HG03064 (cell line): ENCODE results near the gene SERPINB6.
"Not testable (repeated sequence)": the region's sequence is repeated elsewhere in the genome, so short reads cannot be mapped to it uniquely, and the experiment has no call there.

Experiments used
- ATAC-seq: cut with Tn5 transposase; IDR thresholded peaks from one replicate; pipeline ENCODE4 v1.9.1; 2021; ENCODE audit warnings: low read depth; ENCODE audit not compliant: unreplicated experiment

Gene SERPINB6

DNA sequence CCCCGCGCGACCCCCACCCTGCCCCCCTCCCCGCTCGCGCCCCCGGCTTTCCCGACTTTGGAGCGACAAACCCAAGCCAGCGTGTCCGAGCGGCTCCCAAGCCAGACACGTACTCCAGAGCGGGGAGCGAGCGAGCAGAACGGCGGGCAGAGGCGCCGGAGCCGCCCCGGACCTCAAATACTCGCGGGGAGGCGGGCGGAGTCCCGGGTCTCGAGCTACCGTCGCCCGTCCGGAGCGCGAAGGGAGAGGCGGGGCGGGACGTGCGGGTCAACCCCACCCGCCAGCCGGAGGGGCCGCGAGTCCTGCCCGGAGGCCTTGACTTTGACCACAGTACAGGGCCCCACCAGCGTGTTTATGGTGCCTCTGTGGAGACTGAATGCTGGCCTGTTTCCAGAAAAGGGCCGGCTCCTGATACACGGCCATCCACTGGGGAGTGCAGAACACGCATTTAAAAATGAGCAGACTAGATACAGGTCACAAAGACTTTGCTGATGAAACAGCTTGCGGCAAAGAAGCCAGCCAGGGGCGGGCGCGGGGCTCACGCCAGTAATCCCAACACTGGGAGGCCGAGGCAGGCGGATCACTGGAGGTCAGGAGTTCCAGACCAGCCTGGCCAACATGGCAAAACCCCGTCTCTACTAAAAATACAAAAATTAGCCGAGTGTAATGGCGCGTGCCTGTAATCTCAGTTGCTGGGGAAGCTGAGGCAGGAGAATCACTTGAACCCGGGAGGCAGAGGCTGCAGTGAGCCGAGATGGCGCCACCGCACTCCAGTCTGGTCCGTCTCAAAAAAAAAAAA lies at the start of gene SERPINB6:
SERPINB6 (minus strand) TSS at position 148 of the 799 bp plus-strand sequence. CDS start 12,235 bp downstream, outside the sequence.
- no peak for ATAC-seq

DNA sequence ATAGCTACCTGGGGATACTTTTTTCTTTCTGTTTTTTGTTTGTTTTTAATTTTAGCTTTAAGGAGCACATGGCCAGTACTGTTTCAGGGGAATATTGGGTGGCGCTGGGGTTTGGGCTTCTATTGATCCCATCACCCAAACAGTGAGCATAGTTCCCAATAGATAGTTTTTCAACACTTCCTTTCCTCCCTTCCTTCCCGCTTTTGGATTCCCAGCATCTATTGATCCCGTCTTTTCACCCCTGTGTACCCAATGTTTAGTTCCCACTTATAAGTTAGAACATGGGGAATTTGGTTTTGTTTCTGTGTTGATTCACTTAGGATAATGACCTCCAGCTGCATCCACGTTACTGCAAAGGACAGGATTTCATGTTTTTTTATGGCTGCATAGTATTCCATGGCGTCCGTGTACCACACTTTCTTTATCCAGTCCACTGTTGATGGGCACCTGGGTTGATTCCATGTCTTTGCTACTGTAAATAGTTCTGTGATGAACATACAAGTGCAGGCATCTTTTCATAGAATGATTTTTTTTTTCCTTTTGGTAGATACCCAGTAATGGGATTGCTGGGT lies 48.5 kb upstream of the SERPINB6 start:
- no peak for ATAC-seq

DNA sequence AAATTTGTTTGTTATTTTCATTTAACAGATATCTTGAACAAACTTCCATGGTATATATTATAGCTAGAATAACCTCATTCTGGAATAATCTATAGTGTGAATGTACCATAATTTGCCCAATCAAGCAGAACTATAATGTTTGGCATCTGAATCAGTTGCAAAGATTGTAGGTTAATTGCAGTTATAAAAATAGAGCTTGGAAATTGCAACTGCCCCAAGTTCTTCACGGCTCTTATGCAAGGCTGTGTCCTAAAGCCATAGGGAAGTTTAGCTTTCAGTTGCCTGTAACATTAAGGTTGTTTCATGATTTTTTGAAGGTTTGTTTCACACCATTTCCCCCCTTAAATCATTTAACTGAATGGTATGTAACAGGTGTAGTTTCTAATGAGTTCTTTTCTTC lies 47.7 kb upstream of the SERPINB6 start:
- no peak for ATAC-seq

DNA sequence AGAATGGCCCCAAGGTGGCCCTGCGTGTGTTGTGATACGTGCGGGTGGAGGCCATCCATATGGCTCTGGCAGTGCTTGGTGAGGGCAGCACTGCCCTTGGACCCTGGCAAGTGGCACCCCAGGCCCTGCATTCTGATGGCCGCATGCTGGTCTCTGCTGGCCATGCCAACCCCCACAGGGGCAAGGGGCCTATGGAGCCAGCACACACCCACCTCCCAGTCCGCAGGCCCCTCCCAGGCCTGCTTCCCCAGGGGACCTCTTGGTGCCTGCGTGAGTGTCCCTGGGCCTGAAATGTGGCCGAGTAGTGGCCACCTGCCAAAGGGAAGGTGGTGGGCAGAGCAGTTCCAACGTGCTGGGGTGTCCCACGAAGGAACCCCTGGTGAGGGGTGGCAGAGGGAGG lies 45.9 kb upstream of the SERPINB6 start:
- no peak for ATAC-seq

DNA sequence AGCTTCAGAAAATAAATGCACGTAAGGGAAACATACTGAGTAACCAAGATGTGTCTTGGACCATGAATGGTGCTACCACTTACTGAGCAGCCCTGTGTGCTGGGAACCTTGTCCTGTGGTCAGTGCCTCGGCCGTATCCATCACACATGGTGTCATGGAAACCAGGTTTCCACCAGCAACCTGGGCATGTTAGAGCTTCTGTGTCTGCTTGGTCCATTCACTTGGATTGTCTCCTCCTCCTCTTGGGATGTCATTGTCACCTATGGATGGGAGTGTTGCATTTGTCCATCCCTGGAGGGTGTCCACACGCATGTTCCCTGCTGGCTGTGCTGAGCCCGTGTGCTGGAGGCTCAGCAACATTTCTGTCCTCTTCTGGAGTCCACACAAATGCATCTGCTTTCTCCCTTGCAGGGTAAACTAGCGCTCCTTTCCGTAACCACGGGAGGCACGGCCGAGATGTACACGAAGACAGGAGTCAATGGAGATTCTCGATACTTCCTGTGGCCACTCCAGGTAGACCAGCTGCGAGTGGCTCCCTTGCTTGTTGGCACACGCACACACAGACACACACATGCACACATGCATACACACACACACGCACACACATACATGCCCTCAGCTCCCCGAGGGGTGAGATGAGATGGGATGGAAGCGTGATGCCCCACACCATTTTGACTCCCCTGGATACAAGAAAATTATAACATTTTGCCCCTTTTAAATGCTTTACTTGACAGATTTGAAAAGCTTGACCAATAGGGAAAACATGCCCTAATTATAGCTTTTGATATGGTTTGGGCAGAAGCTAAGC lies 45.3 kb upstream of the SERPINB6 start:
- no peak for ATAC-seq

DNA sequence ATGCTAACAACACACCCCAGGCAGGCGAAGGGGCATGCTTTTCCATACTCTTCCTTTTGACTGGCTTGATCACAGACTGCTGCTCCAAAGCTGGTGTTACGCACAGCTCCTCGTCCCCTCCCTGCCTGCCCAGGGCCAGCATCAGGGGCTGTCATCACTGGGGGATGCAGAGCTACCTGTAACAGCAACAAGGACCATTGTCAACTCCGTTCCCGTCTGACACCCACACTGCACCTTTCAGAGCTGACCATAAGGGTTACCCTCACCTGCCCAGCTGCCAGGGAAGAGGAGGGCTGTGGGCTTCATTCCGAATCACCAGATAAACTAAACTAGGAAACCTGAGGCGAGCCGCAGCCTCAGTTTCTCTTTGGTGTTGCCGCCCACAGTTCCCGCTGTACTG lies 43.8 kb upstream of the SERPINB6 start:
- no peak for ATAC-seq

DNA sequence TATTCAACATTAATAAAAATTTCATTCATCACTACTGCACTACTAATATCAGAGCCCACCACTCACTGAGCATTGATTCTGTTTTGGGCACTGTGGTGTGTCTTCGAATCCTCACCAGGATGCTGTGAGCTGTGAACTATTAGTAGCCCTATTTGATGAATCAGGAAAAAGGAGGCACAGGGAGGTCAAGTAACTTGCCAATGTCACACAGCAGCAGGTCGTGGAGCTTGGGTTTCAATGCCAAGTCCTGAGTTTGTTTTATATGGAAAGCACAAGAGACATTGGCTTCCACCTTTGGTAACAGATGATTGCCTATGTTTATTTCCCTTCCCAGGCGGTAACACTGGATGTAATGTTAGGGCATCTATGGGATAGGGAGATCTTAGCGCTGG lies 43.3 kb upstream of the SERPINB6 start:
- no peak for ATAC-seq

DNA sequence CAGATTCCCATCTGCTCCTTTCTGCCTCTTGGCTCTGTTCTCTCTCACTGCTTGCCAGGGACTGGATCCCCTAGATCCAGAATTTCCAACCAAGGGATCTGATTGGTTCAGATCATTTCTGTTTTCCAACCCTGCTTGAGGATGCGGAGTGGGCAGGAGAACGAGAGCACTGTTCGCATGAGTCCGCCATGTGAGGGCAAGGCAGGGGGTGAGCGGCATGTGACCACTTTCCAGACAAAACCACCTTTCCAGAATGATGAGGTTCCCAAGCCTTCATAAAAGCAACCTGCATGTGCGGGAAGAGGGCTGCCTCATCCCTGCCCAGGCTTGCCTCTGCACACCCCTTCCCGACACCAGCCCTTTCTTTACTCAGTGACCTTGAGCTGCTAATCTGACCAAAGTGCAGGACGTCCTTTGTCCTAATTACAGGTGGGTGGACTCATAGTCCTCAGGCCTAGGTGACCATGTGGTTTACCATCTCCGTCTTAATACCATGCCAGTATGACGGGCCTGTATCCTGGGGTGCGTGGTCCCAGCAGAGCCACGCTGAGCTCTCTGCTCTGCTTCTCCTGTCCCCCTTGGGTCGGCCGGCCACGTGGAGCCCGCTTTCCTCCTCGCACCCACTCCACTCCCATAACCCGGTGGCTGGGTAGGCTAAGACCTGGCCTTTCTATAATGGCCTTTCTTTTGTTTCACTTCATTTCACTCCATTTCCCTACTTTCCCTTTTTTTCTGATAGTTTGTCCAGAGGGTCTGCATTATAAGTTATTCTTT lies 42.7 kb upstream of the SERPINB6 start:
- no peak for ATAC-seq

DNA sequence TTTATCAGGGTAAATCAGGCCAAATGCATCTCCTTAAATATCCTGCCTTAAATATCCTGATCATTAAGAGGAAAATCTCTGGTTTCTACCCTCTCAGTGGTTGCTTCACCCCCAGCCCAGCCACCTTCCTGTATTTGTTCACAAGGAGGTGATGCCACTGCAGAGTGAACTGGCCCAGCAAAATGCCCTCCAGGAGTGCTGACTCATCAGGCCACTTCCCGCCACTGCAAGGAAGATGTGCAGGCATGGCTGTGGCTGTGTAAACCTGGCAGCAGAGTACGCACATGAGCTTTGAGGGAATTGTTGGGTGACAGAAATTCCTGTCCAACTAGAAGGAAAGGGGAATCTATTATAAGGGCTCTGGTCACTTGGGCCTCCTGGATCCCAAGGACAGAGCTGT lies 42.1 kb upstream of the SERPINB6 start:
- no peak for ATAC-seq

DNA sequence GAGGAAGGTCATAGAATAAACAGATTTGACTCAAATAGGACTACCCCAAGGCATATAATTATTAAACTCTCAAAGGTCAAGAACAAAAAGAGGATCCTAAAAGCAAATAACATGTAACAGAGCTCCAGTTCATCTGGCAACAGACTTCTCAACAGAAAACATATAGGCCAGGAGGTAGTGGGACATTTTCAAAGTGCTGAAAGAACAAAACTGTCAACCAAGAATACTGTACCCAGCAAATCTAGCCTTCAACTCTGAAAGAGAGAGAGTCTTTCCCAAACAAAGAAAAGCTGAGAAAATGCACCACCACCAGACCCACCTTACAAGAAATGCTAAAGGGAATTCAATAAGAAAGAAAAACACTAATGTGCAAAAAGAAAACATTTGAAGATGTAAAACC lies 40.2 kb upstream of the SERPINB6 start:
- no peak for ATAC-seq

DNA sequence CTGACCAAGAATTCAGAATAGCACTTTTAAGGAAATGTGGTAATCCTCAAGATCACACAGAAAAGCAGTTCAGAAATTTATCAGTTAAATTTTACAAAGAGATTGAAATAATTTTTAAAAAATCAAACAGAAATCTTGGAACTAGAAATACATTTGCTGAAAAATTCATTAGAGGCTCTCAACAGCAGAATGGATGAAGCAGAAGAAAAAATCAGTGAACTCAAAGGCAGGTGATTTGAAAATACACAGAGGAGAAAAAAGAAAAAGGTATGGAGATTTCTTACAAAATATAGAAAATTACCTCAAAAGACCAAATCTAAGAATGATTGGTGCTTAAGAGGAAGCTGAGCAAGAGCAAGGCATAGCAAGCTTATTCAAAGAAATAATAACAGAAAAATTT lies 39.8 kb upstream of the SERPINB6 start:
- no peak for ATAC-seq

DNA sequence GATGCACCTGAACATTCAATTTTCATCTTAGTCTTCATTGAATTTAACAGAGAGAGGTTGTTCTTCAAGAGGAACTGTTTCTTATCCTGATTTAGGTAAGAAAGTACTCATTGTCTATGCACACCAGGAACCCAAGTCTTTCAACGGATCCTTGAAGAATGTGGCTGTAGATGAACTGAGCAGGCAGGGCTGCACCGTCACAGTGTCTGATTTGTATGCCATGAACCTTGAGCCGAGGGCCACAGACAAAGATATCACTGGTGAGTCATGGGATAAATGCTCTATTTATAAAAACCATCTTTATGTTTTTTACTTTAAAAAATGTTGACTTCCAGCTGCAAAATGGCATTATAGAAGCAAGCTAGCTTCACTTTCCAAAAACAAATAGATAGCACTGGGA lies 38.6 kb upstream of the SERPINB6 start:
- no peak for ATAC-seq

DNA sequence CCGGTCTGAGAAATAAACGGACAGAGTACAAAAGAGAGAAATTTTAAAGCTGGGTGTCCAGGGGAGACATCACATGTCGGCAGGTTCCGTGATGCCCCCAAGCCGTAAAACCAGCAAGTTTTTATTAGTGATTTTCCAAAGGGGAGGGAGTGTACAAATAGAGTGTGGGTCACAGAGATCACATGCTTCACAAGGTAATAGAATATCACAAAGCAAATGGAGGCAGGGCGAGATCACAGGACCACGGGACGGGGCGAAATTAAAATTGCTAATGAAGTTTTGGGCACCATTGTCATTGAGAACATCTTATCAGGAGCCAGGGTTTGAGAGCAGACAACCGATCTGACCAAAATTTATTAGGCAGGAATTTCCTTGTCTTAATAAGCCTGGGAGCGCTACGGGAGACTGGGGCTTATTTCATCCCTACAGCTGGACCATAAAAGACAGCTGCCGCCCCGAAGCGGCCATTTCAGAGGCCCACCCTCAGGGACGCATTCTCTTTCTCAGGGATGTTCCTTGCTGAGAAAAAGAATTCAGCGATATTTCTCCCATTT lies 37.4 kb upstream of the SERPINB6 start:
- ATAC-seq: not testable (repeated sequence)

DNA sequence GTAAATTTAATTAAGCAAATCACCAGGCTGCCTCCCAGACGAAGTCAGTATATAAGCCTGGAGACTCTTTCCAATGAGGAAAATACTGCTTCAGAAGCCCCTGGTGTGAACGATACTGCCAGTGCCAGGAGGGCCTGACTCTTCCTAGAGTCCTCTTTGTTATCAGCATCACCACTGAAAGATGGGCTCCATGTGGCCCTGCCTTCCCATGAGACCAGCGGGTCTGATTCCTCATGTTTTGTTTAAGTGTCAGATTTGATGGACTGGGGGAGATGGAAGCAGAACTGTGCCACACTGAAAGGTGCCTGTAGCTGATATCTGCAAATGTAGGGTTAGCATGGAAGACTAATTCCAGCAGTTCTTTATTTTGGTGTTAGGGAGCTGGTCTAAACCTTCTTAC lies 36.2 kb upstream of the SERPINB6 start:
- ATAC-seq: no peak

DNA sequence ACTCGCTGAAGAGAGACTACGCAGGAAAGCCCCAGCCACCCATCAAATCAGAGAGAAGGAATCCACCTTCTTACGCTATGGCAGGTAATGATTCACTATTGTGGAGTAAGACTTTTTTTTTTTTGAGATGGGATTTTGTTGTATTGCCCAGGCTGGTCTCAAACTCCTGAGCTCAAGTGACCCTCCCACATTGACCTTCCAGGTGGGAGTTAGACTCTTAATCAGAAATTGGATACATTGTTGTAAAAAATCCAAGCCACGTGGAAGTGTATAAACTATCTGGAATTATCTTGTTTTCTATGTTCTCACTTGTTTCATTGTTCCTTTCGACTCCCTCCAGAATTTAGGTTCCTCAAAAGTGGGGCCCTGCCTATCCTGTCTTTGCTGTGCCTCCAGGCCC lies 35.1 kb upstream of the SERPINB6 start:
- no peak for ATAC-seq

DNA sequence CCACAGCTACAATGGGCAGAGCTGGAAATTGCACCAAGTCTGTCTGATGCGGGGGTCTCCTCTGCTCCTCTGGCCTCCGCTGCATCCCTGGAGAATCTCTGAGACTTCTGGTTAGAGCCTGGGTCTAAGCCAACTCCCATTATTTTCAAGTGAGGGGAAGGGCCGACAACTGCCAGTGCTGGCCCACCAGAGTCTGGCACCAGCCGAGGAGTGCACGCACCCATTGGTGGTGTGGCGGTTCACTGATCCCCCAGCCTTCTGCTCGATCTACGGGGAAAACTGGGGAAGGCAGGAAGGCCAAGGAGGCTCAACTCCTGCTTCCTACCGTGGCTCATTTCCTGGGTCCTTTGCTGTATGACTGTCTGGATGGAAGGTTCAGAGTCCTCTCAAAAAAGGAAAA lies 34.5 kb upstream of the SERPINB6 start:
- no peak for ATAC-seq

DNA sequence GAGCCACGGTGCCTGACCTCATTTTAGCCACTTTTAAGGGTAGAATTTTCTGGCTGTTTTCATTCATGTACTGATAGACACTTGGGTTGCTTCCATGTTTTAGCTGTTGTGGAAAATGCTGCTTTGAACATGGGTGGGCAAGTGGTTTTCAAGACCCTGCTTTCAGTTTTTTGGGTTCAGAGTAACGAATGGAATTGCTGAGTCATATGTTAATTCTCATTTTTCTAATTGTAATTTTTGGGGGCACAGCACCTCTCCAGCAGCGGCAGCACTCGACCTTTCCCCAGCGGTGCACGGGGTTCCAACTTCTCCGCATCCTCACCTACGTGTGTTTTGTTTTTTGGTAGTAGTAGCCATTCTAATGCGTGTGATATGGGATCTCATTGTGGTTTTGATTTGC lies 33.7 kb upstream of the SERPINB6 start:
- no peak for ATAC-seq

DNA sequence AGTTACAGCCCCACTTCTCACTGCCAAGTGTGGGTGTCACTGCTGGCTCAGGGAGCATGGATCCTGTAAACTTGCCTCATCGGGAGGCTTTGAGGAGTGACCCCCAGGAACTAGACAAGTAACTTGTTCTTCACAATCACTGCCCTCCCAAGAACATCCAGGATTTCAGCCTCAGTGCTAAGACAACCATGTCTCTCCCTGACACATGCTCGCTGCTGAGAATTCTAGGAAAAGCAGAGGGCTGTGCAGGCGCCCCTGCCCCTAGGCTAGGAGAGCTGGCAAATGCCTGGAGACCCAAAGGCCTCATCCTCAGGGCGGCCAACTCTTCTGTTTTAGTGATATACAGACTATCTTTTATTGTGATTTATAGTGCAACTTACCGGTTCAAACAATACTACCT lies 31.9 kb upstream of the SERPINB6 start:
- ATAC-seq: not testable (repeated sequence)

DNA sequence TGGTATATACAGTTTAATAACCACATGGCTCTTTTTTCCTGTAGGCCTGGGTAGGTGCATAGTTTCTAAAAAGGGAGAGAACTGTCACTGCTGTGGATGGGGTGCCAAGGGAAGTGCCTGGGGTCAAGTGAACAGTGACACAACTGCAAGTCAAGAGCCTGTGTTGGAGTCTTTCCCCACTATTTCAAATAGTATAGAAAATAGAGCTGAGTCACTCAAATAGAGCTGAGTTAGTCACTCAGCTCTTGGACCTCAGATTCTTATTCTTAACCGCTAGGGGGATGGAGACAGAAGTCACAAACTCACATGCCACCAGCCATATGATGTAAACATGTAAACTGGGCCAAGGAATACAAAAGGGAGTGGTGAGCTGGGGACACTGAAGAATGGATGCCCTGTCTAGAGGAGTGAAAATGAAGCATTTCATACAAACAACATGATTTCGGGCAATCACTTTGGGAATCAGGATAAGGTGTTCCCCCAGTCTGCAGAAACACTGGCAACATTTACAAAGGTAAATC lies 30.5 kb upstream of the SERPINB6 start:
- ATAC-seq: no peak

DNA sequence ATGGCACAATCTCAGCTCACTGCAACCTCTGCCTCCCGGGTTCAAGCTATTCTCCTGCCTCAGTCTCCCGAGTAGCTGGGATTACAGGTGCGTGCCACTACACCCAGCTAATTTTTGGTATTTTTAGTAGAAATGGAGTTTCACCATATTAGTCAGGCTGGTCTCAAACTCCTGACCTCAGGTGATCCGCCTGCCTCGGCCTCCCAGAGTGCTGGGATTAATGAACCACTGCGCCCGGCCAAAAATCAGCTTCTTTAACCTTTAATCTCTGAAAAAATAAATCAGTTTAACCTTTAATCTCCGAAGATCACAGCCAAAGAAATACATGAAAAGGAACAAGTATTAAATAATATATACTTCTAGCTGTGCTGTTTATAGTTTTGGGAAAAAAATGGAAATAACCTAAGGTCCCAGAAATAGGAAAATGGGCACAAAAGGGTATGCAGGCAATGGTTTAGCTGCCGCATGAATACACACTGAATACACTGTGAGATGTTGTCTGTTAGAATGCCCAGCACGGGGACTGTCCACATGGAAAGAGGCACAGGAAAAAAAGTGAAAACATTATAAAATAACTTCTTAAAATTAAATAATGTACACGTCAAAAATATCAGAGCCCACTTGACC lies 29.9 kb upstream of the SERPINB6 start:
- ATAC-seq: no peak
